GM12878 (cell line): Measurements from ENCODE around the gene SDR9C7. TPM values are rescaled to one million over a fixed set of nuclear protein-coding genes. Genes with fewer than 3 reads are reported as not detected.

Experiments
- ATAC-seq: fragments of 200-7000 bp; cut with Tn5 transposase; 3 replicates; pipeline ENCODE4 v1.9.1; 2020; ENCODE audit warnings: mild to moderate bottlenecking, moderate library complexity
- BruUV-seq: library from RNA; stranded (reverse); fragments of 400-500 nt; replicated peaks from 2 replicates; lab custom pipeline; 2021; lab: Mats Ljungman, UMichigan
- CTCF ChIA-PET: fragments of 300-600 bp; sonication (Branson Sonifier 250); formaldehyde crosslinking; extraction: SDS; loops from one replicate; lab custom pipeline; 2021; ENCODE audit warnings: inconsistent platforms; lab: Yijun Ruan, JAX
- POLR2A ChIA-PET: fragments of 350-600 bp; formaldehyde crosslinking; extraction: SDS; loops from one replicate; lab custom pipeline; 2021; ENCODE audit warnings: inconsistent platforms; lab: Charles Lee
- RAD21 ChIA-PET: fragments of 300-600 bp; sonication (Branson Sonifier 250); formaldehyde crosslinking; loops from one replicate; lab custom pipeline; 2023; ENCODE audit warnings: antibody characterized with exemption; ENCODE audit not compliant: unreplicated experiment; lab: Charles Lee
- SMC1A ChIA-PET: fragments of 300-600 bp; sonication (Branson Sonifier 250); formaldehyde crosslinking; loops from one replicate; lab custom pipeline; 2023; ENCODE audit not compliant: unreplicated experiment, uncharacterized antibody; lab: Charles Lee
- DNase-seq: peaks from one replicate; pipeline ENCODE4 v3.0.0-alpha.2; 2011; ENCODE audit warnings: low read depth, low spot score
- FAIRE-seq: peaks from 3 replicates; lab custom pipeline; 2011; peaks lifted over from hg19 to GRCh38; lab: Jason Lieb, UNC
- H2AFZ ChIP-seq: 2 replicates; pipeline ENCODE4 v1.6.0; 2011; ENCODE audit warnings: low read depth, low read length, control low read depth; ENCODE audit not compliant: control insufficient read depth
- H3K27ac ChIP-seq: 2 replicates; pipeline ENCODE4 v1.5.1; 2011; ENCODE audit warnings: control low read depth; ENCODE audit not compliant: control insufficient read depth, insufficient read depth
- H3K27me3 ChIP-seq, 2 experiments: replicated peaks in 1 of 2; 2 replicates each; pipeline versions ENCODE4 v1.6.0 to v1.6.1; 2011; ENCODE audit warnings: low read length in 1 of 2; ENCODE audit not compliant: control insufficient read depth in 2 of 2, insufficient read depth in 2 of 2
- H3K36me3 ChIP-seq, 2 experiments: 2 replicates each; pipeline ENCODE4 v1.5.1; 2011; ENCODE audit warnings: low read length in 1 of 2; ENCODE audit not compliant: control insufficient read depth in 2 of 2, insufficient read depth in 2 of 2
- H3K4me1 ChIP-seq: 2 replicates; pipeline ENCODE4 v1.6.1; 2011; ENCODE audit warnings: mild to moderate bottlenecking, low read length, moderate library complexity, mixed read lengths; ENCODE audit not compliant: control insufficient read depth, insufficient read depth
- H3K4me2 ChIP-seq: 2 replicates; pipeline ENCODE4 v1.6.0; 2011; ENCODE audit warnings: control low read depth; ENCODE audit not compliant: control insufficient read depth, insufficient read depth
- H3K4me3 ChIP-seq: fragments of 200-600 bp; sonication (generic); 2 replicates; pipeline ENCODE4 v1.5.1; 2016
- H3K79me2 ChIP-seq: 2 replicates; pipeline ENCODE4 v1.6.0; 2011; ENCODE audit warnings: low read length; ENCODE audit not compliant: control insufficient read depth, insufficient read depth
- H3K9ac ChIP-seq: 2 replicates; pipeline ENCODE4 v1.8.0; 2011; ENCODE audit warnings: low read length, control low read depth, mixed read lengths; ENCODE audit not compliant: control insufficient read depth, insufficient read depth
- H3K9me3 ChIP-seq: replicated peaks from 3 replicates; pipeline ENCODE4 v1.5.1; 2011; ENCODE audit warnings: mild to moderate bottlenecking, low read length; ENCODE audit not compliant: control insufficient read depth, insufficient read depth
- H4K20me1 ChIP-seq: 2 replicates; pipeline ENCODE4 v1.6.0; 2011; ENCODE audit not compliant: control insufficient read depth, insufficient read depth
- BHLHE40 ChIP-seq, 2 experiments: fragments of 450-650 bp in 1 of 2; IDR thresholded peaks; 2 replicates each; pipeline ENCODE4 v1.6.1; 2011 to 2017; ENCODE audit warnings: low read depth in 2 of 2, borderline replicate concordance in 1 of 2, improper control_type of control experiment in 1 of 2, low read length in 1 of 2, mild to moderate bottlenecking in 1 of 2
- CEBPZ ChIP-seq: fragments of 150-350 bp; IDR thresholded peaks from 2 replicates; pipeline ENCODE4 v1.6.1; 2016; ENCODE audit warnings: low read depth, low read length
- DPF2 ChIP-seq: fragments of 450-650 bp; IDR thresholded peaks from 2 replicates; pipeline ENCODE4 v1.6.1; 2017; ENCODE audit warnings: mild to moderate bottlenecking
- ELK1 ChIP-seq: IDR thresholded peaks from 2 replicates; pipeline ENCODE4 v1.6.1; 2012; ENCODE audit warnings: low read depth, low read length, improper control_type of control experiment
- EP300 ChIP-seq, 2 experiments: fragments of 150-350 bp in 1 of 2; IDR thresholded peaks; 2 replicates each; pipeline ENCODE4 v1.6.1; 2011 to 2012; ENCODE audit warnings: low read depth in 2 of 2, low read length in 2 of 2, borderline replicate concordance in 1 of 2, improper control_type of control experiment in 1 of 2, inconsistent platforms in 1 of 2; ENCODE audit not compliant: control insufficient read depth in 1 of 2
- FOXK2 ChIP-seq: fragments of 450-650 bp; IDR thresholded peaks from 2 replicates; pipeline ENCODE4 v1.6.1; 2017; ENCODE audit warnings: mild to moderate bottlenecking, moderate library complexity
- IKZF2 ChIP-seq, 2 experiments: fragments of 450-650 bp; IDR thresholded peaks; 2 replicates each; pipeline ENCODE4 v1.6.1; 2017; ENCODE audit warnings: mild to moderate bottlenecking in 2 of 2, moderate library complexity in 2 of 2
- NR2C2 ChIP-seq: IDR thresholded peaks from 2 replicates; pipeline ENCODE4 v1.6.1; 2011; ENCODE audit warnings: borderline replicate concordance, low read depth; ENCODE audit not compliant: control insufficient read depth, insufficient read length
- PAX5 ChIP-seq: IDR thresholded peaks from 2 replicates; pipeline ENCODE4 v1.6.1; 2011; ENCODE audit warnings: low read depth, low read length, borderline replicate concordance
- SPI1 ChIP-seq: IDR thresholded peaks from 2 replicates; pipeline ENCODE4 v1.6.1; 2011; ENCODE audit warnings: low read depth, mild to moderate bottlenecking, low read length, moderate library complexity, borderline replicate concordance; ENCODE audit not compliant: insufficient read depth
- SRF ChIP-seq, 2 experiments: IDR thresholded peaks; 2 replicates each; pipeline ENCODE4 v1.6.1; 2011; ENCODE audit warnings: low read depth in 2 of 2, low read length in 2 of 2, mild to moderate bottlenecking in 1 of 2, moderate library complexity in 1 of 2
- ZNF592 ChIP-seq: fragments of 450-650 bp; IDR thresholded peaks from 2 replicates; pipeline ENCODE4 v1.6.1; 2017; ENCODE audit warnings: mild to moderate bottlenecking, moderate library complexity
- WGBS: methylation state at CpG from one replicate; pipeline ENCODE4 v1.1.6; 2016; ENCODE audit warnings: low lambda C conversion rate; ENCODE audit not compliant: insufficient replicate concordance, insufficient coverage; ENCODE audit errors: missing lambda C conversion rate; 5-methylcytosine and 5-hydroxymethylcytosine counted together
- in situ Hi-C: fragments of 300-500 bp; cut with MboI; formaldehyde crosslinking; loops from 9 replicates; pipeline ENCODE4 v1.14.3; 2018; ENCODE audit warnings: mixed read lengths
- intact Hi-C: fragments of 100-400 bp; cut with micrococcal nuclease; formaldehyde crosslinking; loops from one replicate; pipeline ENCODE4 v1.14.2; 2022; ENCODE audit not compliant: unreplicated experiment
- polyA plus RNA-seq, 11 experiments: library from polyadenylated mRNA; depleted of rRNA in 4 of 11; unstranded in 6 of 11; stranded (reverse) in 5 of 11; fragments of >200 nt; fragmentation: Nextera tagmentation in 4 of 11; fragmentation: Illumina TruSeq in 1 of 11; extraction: Ambion mirVana in 4 of 11; extraction: Trizol in 1 of 11; gene quantifications; 1 replicate in 1 of 11; 2 replicates in 10 of 11; pipeline versions ENCODE4 v1.2.1 to v1.2.3, GENCODE V29; 2011 to 2016; ENCODE audit warnings: inconsistent platforms in 2 of 11, missing spikeins in 2 of 11, low read depth in 1 of 11
- total RNA-seq, 4 experiments: library from RNA; depleted of rRNA in 3 of 4; stranded (reverse); fragments of >200 nt in 3 of 4; fragmentation: Illumina TruSeq in 1 of 4; extraction: Trizol in 1 of 4; gene quantifications; 2 replicates each; pipeline versions ENCODE4 v1.2.1 to v1.2.3, GENCODE V29; 2013 to 2021

SDR9C7 gene
- total and polyA plus RNA-seq, 10 of the 15 experiments (the other 5 are each of a cell fraction or from before 2014, with no cell fraction given) = 0.04 TPM; not detected in 9

DNA sequence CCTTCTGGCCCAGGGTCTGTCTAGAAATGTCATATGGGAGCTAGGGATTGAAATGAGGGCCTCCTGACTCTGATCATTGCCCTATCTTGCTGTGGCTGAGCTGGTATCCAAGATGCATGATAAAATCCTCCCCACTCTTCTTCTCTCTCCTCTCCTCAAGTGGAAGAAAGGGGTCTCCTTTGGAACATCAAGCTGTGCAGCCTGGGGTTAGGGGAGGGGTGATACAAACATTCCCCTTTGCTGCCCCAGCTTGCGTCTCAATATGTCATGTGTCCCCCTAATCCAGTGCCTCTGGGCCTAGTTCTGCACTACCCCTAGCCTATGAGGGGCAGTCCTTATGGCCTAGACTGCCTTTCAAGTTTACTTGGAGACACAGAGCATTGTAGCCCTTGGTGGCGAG, 14.7 kb upstream of the SDR9C7 start:
- DNase-seq = no peak
- ChIA-PET POLR2A (no interaction called here), RAD21 (no interaction called here), SMC1A (no interaction called here), CTCF (interaction anchor here (0.6 to 1.3 kb wide), 3 partner anchors 14 to 188 kb away, joined by 3 read pairs; no protein-coding TSS in a partner anchor)
- TF ChIP-seq PAX5 = no peak
- TF ChIP-seq NR2C2 = no peak
- no peak for TF ChIP-seq CEBPZ
- TF ChIP-seq FOXK2 = no peak
- TF ChIP-seq ZNF592 = no peak
- no peak for TF ChIP-seq IKZF2 (IDR thresholded peaks at IDR 0.05)
- no peak for TF ChIP-seq SRF (IDR thresholded peaks at IDR 0.05; ENCODE audit: low read depth in 2 of 2, low read length in 2 of 2)
- no peak for TF ChIP-seq ELK1
- no peak for TF ChIP-seq EP300 (IDR thresholded peaks at IDR 0.05; ENCODE audit: borderline replicate concordance in 1 of 2, control insufficient read depth in 1 of 2, low read depth in 2 of 2, low read length in 2 of 2)
- no peak for TF ChIP-seq SPI1
- no peak for TF ChIP-seq BHLHE40 (IDR thresholded peaks at IDR 0.05; ENCODE audit: borderline replicate concordance in 1 of 2, low read depth in 2 of 2, low read length in 1 of 2)
- no peak for TF ChIP-seq DPF2
- Histone ChIP-seq H3K27me3 (no peaks in the 10 kb centered on the region; a peak in 1 of 4 replicates), H3K9me3 (no peaks in the 10 kb centered on the region), H3K4me1 (no peaks in the 10 kb centered on the region), H3K9ac (no peak overlapping the region), H2AFZ (no peak overlapping the region), H3K4me2 (no peak overlapping the region), H3K4me3 (no peak overlapping the region), H4K20me1 (no peaks in the 10 kb centered on the region), H3K36me3 (no peaks in the 10 kb centered on the region), H3K27ac (no peak overlapping the region), H3K79me2 (no peaks in the 10 kb centered on the region)
- no peak for FAIRE-seq
- in situ Hi-C loops (no loop called here), intact Hi-C loops (no loop called here)
- no TSS peak for BruUV-seq
- WGBS = 53% methylated on average over 2 of the region's 2 CpGs
- ATAC-seq = no peak
